ENCODE results near the gene GLRA1.

Gene GLRA1

DNA sequence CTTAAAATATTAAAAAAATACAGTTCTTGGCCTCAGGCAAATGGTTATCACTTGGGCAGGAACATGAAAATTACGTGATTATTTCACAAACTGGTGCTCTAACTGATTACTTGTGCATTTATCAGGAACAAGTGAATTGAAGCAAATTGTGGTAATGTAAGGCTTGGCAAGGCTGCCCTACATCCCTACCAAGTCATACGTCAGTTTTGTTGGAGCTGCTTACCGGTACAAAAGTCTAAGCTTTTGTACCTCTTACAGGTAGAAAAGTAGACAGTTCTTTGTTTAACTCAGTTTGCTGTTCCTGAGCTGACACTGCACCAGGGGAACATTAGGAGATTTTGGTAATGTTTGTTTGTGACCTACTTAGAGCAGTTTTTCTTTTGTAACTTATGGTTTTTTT is 150.7 kb downstream of the GLRA1 start:
- no peak for DNase-seq (ENCODE audit: low read depth, low spot score)

DNA sequence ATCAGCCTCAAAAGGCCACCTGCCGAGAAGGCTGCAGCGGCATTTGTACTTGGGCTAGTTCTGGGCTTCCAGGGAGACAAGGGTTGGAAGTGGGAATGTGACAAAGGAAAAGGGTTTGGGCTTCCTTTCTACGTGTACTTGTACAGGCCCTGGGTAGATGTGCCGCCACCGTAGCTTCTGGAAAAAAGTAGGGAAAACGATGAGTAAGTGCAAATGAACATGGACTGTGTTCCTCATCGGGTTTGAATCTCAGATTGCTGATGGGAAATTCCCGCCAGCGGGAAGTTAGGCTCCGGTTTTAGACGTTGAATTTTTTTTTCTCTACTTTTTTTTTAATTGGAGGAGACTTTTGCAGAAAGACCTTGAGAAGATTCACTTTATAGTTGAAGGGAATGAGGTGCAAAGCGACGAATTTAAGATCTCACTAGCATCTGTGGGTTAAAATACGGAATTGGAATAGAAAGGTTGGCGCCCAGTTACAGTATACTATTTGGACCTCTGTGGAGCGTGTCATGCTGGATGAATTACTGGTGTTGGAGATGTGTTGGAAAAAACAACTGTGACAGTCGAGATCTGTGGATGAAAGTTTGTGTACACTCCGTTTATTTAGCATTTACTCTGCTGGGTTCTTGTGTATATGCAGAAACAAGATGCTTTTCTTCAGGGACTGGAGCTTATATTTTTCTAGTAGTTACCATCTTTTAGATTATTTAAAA is 151.6 kb downstream of the GLRA1 start:
- DNase-seq (ENCODE audit: low read depth, low spot score): no peak
